Suprapubic skin (tissue), 4 donors: ENCODE data around the gene LETM1. TPM values are rescaled to one million over a fixed set of nuclear protein-coding genes. Genes with fewer than 3 reads are reported as not detected.

Experiments used
- DNase-seq, 2 donors: peaks; one replicate each; pipeline ENCODE4 v3.0.0-alpha.2; 2019; ENCODE audit warnings: low spot score in 2 of 2
- H3K27ac ChIP-seq: fragments of 200-600 bp; sonication (generic); one replicate; pipeline ENCODE4 v1.5.1; 2019
- H3K27me3 ChIP-seq: fragments of 200-600 bp; sonication (generic); one replicate; pipeline ENCODE4 v1.5.1; 2019
- H3K36me3 ChIP-seq: fragments of 200-600 bp; sonication (generic); one replicate; pipeline ENCODE4 v1.5.1; 2019
- H3K4me1 ChIP-seq: fragments of 200-600 bp; sonication (generic); one replicate; pipeline ENCODE4 v1.5.1; 2019
- H3K4me3 ChIP-seq: fragments of 200-600 bp; sonication (generic); one replicate; pipeline ENCODE4 v1.5.1; 2019; ENCODE audit warnings: mild to moderate bottlenecking
- H3K9me3 ChIP-seq: fragments of 200-600 bp; sonication (generic); one replicate; pipeline ENCODE4 v1.5.1; 2019
- EP300 ChIP-seq: sonication (generic); formaldehyde crosslinking; IDR thresholded peaks from one replicate; pipeline ENCODE4 v1.6.1; 2017; ENCODE audit warnings: antibody characterized with exemption
- POLR2A ChIP-seq, 2 donors: fragments of 450-650 bp; IDR thresholded peaks; one replicate each; pipeline ENCODE4 v1.6.1; 2017; ENCODE audit warnings: antibody characterized with exemption in 2 of 2, mild to moderate bottlenecking in 2 of 2, moderate library complexity in 2 of 2
- POLR2AphosphoS5 ChIP-seq, 3 donors: sonication (generic); formaldehyde crosslinking; IDR thresholded peaks; one replicate each; pipeline ENCODE4 v1.6.1; 2017; ENCODE audit warnings: antibody characterized with exemption in 3 of 3
- WGBS: methylation state at CpG from one replicate; pipeline ENCODE4 v1.1.5; 2018; 5-methylcytosine and 5-hydroxymethylcytosine counted together
- total RNA-seq, 4 donors: library from RNA; depleted of rRNA; stranded (reverse); fragments of >200 nt; gene quantifications; one replicate each; pipeline ENCODE4 v1.1.0, GENCODE V29; 2016
- TF ChIP-seq, protein P1 (sequence below), 2 donors: fragments of 200-600 bp in 1 of 2; fragments of 450-650 bp in 1 of 2; sonication (generic) in 1 of 2; IDR thresholded peaks; one replicate each; pipeline ENCODE4 v1.5.1; 2016 to 2019; ENCODE audit warnings: antibody characterized with exemption in 2 of 2, mild to moderate bottlenecking in 1 of 2, moderate library complexity in 1 of 2

The LETM1 gene
- total RNA-seq, 4 donors from 2014 or later: 64.0 to 73.5 (median 65.2) TPM

DNA sequence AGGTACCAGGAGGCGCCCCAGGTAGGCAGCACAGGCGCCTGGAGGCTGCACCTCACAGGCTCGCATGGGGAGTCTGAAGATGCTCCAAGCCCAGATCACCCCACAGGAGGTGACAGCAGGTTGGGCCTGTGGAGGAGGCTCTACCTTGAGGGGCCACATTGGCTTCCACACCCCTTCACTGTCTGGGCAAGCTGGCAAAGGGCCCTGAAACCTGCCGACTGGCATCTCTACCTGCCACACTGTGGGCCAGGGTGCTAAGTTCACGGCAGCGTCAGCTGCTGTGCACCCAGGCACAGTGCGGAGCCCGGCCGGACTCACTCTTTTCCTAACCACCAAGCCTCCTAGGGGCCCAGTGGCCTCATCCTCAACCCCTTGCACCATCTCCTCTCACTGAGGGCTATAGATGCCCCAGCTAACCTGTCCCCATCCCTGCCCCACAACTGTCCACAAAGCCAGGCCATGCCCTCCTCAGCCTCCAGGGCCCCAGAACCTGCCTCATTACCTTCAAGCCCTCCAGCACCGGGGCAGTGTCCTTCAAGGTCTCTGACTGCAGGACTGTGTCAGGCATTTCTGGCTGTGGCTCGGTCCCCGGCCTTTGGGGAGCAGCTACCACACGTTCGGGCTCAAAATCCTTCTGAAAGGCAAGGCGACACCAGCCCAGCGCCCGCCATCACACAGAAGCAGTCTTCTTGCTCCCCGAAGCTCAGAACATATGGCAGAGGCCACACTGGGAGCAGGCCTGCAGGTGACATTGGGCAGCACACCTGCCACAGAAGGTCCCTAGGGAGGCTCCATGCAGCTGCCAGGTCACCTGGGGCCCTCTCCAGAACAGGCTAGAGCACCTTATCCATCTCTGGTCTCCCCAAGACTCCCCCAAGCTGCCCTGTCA lies 34.0 kb downstream of the LETM1 start:
- TF ChIP-seq EP300: no peak
- TF ChIP-seq, protein P1, sequence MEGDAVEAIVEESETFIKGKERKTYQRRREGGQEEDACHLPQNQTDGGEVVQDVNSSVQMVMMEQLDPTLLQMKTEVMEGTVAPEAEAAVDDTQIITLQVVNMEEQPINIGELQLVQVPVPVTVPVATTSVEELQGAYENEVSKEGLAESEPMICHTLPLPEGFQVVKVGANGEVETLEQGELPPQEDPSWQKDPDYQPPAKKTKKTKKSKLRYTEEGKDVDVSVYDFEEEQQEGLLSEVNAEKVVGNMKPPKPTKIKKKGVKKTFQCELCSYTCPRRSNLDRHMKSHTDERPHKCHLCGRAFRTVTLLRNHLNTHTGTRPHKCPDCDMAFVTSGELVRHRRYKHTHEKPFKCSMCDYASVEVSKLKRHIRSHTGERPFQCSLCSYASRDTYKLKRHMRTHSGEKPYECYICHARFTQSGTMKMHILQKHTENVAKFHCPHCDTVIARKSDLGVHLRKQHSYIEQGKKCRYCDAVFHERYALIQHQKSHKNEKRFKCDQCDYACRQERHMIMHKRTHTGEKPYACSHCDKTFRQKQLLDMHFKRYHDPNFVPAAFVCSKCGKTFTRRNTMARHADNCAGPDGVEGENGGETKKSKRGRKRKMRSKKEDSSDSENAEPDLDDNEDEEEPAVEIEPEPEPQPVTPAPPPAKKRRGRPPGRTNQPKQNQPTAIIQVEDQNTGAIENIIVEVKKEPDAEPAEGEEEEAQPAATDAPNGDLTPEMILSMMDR (IDR thresholded peaks at IDR 0.05): no peak
- TF ChIP-seq POLR2AphosphoS5 (IDR thresholded peaks at IDR 0.05): no peak
- TF ChIP-seq POLR2A (IDR thresholded peaks at IDR 0.05): no peak
- no peak overlapping the region for H3K27ac ChIP-seq
- H3K4me3 ChIP-seq: no peak overlapping the region
- DNase-seq: no peak
- 95% methylated on average over 9 of the region's 18 CpGs for WGBS
- H3K27me3 ChIP-seq: no peaks in the 10 kb centered on the region
- H3K4me1 ChIP-seq: no peaks in the 10 kb centered on the region
- H3K36me3 ChIP-seq: peaks cover 99% of the 10 kb centered on the region
- no peaks in the 10 kb centered on the region for H3K9me3 ChIP-seq

DNA sequence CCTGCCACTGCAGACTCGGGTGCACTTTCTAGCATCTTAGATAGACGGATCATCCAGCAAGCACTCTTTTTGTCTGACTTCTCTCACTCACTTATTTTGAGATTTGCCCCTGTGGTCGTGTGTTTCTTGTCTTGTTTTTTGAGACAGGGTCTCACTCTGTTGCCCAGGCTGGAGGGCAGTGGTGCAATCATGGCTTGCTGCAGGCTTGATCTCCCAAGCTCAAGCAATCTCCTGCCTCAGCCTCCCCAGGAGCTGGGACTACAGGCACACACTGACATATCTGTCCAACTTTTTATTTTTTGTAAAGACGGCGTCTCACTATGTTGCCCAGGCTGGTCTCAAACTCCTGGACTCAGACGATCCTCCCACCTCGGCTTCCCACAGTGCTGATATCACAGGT lies 36.1 kb downstream of the LETM1 start:
- Histone ChIP-seq H3K27me3 (no peaks in the 10 kb centered on the region), H3K36me3 (peaks cover 99% of the 10 kb centered on the region), H3K9me3 (no peaks in the 10 kb centered on the region), H3K4me1 (no peaks in the 10 kb centered on the region), H3K4me3 (no peak overlapping the region), H3K27ac (no peak overlapping the region)
- DNase-seq: no peak
- 92% methylated on average over 7 of the region's 7 CpGs for WGBS
- TF ChIP-seq, protein P1 (IDR thresholded peaks at IDR 0.05): no peak
- TF ChIP-seq POLR2A (IDR thresholded peaks at IDR 0.05) (no peak), EP300 (no peak), POLR2AphosphoS5 (IDR thresholded peaks at IDR 0.05) (no peak)

DNA sequence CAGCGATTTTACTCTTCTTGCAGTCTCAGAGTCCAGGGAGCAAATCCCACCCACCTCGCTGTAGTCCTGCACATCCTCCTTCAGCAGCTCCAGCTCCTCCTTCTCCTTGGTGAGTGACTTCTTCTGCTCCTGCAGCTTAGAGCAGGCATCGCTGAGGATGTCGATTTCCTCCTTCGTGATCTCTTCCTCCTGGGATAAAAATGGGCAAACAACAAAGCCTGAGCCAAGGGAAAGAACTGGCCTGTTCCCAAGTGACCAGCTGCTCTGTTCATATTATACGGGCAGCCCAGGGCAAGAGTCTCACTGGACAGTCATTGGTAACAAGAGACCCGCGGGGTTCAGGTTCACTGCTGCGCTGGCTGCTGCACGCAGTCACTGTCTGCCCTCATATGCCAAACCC lies 36.7 kb downstream of the LETM1 start:
- DNase-seq: no peak
- no peaks in the 10 kb centered on the region for H3K9me3 ChIP-seq
- no peak overlapping the region for H3K27ac ChIP-seq
- no peaks in the 10 kb centered on the region for H3K4me1 ChIP-seq
- no peaks in the 10 kb centered on the region for H3K27me3 ChIP-seq
- no peak overlapping the region for H3K4me3 ChIP-seq
- TF ChIP-seq, protein P1 (IDR thresholded peaks at IDR 0.05): no peak
- no peak for TF ChIP-seq POLR2AphosphoS5 (IDR thresholded peaks at IDR 0.05)
- TF ChIP-seq POLR2A (IDR thresholded peaks at IDR 0.05): no peak
- TF ChIP-seq EP300: no peak
- peaks cover 99% of the 10 kb centered on the region for H3K36me3 ChIP-seq
- 85% methylated on average over 10 of the region's 10 CpGs for WGBS

DNA sequence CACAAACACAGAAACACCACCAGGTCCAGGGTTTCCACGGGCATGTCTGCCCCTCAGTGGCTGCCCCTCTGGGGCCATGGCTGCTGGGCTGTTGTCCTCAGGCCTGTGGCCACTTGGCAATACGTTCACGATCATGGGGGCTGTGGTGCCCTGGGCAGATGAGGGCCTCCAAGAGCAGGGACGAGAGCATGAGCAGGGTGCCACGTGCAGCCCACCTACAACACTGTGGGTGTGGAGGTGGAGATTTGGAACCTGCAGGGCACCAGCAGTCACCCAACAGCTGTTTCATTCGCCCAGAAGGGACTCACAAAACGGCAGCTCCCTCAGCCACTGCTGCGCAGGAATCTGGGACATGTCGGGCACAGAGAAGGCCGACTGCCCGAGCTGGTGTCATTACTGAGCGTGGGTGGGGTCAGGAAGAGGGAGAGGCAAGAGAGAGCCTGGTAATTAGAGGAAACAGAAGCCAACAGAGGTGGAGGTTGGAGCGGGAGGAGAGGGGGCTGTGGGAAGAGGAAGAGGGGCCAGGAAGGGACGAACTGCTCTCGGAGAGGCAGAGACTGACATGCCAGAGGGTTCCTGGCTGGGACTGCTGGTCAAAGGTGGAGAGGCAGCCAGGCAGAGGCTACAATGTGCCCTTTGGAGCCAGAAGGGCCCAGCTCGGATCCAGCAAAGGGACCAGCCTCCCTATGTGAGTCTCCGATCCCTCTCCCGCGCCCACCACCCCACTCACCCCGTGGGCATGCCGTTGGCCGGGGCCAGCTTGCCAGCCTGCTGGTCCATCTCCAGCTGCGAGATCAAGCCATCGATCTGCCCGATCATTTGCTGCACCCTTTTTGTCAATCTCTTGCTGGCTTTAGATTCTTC lies 39.7 kb downstream of the LETM1 start:
- WGBS: 84% methylated on average over 21 of the region's 25 CpGs
- H3K36me3 ChIP-seq: peaks cover 85% of the 10 kb centered on the region
- H3K27me3 ChIP-seq: no peaks in the 10 kb centered on the region

More for the DNA sequence above, 39.7 kb downstream of the LETM1 start:
- H3K4me3 ChIP-seq: no peak overlapping the region
- no peaks in the 10 kb centered on the region for H3K4me1 ChIP-seq
- TF ChIP-seq, protein P1 (IDR thresholded peaks at IDR 0.05): no peak
- TF ChIP-seq POLR2A (IDR thresholded peaks at IDR 0.05) (no peak), EP300 (no peak), POLR2AphosphoS5 (IDR thresholded peaks at IDR 0.05) (no peak)
- no peak overlapping the region for H3K27ac ChIP-seq
- no peak for DNase-seq
- H3K9me3 ChIP-seq: no peaks in the 10 kb centered on the region
